OCI-LY3 (cell line): ENCODE data around the gene FABP6.

Experiments used
- EZH2phosphoT487 ChIP-seq: fragments of 200-600 bp; shearing (Covaris generic); IDR thresholded peaks from 2 replicates; pipeline ENCODE4 v1.6.1; 2018; ENCODE audit warnings: antibody characterized with exemption, mixed run types, low read depth
- TF ChIP-seq, protein P1 (sequence below): fragments of 200-600, 300-600 bp; sonication (generic); IDR thresholded peaks from 2 replicates; pipeline ENCODE4 v1.5.1; 2014; ENCODE audit warnings: antibody characterized with exemption, low read length, low read depth

DNA sequence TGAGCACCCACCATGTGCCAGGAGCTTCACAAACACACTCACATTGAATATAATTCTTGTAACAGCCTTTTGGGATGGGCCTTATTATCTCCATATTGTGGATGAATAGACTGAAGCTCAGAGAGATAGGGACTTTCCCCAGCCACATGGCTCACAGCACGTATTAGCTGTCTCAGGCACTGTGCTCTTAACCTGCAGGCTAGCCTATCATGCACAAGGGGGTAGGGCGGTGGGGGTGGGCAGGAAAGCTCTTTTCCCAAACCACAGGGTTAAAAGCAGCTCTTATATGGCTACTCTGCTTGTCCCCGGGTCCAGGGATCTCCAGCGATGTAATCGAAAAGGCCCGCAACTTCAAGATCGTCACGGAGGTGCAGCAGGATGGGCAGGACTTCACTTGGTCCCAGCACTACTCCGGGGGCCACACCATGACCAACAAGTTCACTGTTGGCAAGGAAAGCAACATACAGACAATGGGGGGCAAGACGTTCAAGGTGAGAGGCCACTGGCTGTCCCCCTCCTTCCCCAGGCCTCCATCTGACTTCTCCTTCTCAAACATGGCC is 2.6 kb downstream of the FABP6 start:
- TF ChIP-seq, protein P1, sequence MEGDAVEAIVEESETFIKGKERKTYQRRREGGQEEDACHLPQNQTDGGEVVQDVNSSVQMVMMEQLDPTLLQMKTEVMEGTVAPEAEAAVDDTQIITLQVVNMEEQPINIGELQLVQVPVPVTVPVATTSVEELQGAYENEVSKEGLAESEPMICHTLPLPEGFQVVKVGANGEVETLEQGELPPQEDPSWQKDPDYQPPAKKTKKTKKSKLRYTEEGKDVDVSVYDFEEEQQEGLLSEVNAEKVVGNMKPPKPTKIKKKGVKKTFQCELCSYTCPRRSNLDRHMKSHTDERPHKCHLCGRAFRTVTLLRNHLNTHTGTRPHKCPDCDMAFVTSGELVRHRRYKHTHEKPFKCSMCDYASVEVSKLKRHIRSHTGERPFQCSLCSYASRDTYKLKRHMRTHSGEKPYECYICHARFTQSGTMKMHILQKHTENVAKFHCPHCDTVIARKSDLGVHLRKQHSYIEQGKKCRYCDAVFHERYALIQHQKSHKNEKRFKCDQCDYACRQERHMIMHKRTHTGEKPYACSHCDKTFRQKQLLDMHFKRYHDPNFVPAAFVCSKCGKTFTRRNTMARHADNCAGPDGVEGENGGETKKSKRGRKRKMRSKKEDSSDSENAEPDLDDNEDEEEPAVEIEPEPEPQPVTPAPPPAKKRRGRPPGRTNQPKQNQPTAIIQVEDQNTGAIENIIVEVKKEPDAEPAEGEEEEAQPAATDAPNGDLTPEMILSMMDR = no peak
- no peak for TF ChIP-seq EZH2phosphoT487
